Heart right ventricle (tissue), 16 donors: ENCODE measurements around the gene GGA2. TPM values are rescaled to one million over a fixed set of nuclear protein-coding genes. Genes with fewer than 3 reads are reported as not detected.
"Not testable (repeated sequence)": the region's sequence is repeated elsewhere in the genome, so short reads cannot be mapped to it uniquely, and the experiment has no call there.

Experiments used
- ATAC-seq, 8 donors: fragments of 200-7000 bp; cut with Tn5 transposase; one replicate each; pipeline ENCODE4 v1.9.1; 2020; ENCODE audit warnings: mild to moderate bottlenecking in 8 of 8, moderate library complexity in 8 of 8, moderate number of reproducible peaks in 1 of 8
- DNase-seq, 2 donors: peaks; one replicate each; pipeline ENCODE4 v3.0.0-alpha.2; 2020
- H3K27ac ChIP-seq, 10 donors: fragments of 200-600 bp; sonication (generic) in 2 of 10; one replicate each; pipeline versions ENCODE4 v1.5.0 to v1.8.0; 2020 to 2022; ENCODE audit warnings: mild to moderate bottlenecking in 3 of 10
- H3K27me3 ChIP-seq, 7 donors: fragments of 200-600 bp; one replicate each; pipeline ENCODE4 v1.8.0; 2021 to 2022; ENCODE audit warnings: mild to moderate bottlenecking in 2 of 7
- H3K36me3 ChIP-seq, 9 donors: fragments of 200-600 bp; sonication (generic) in 1 of 9; one replicate each; pipeline versions ENCODE4 v1.5.0 to v1.8.0; 2020 to 2022; ENCODE audit warnings: mild to moderate bottlenecking in 2 of 9
- H3K4me1 ChIP-seq, 9 donors: fragments of 200-600 bp; sonication (generic) in 1 of 9; one replicate each; pipeline versions ENCODE4 v1.5.0 to v1.8.0; 2020 to 2022; ENCODE audit warnings: mild to moderate bottlenecking in 4 of 9
- H3K4me3 ChIP-seq, 10 donors: fragments of 200-600 bp; sonication (generic) in 2 of 10; one replicate each; pipeline versions ENCODE4 v1.5.0 to v1.8.0; 2020 to 2022; ENCODE audit warnings: mild to moderate bottlenecking in 7 of 10, moderate library complexity in 2 of 10
- H3K9me3 ChIP-seq, 11 donors: fragments of 200-600 bp in 10 of 11; sonication (generic) in 2 of 11; one replicate each; pipeline versions ENCODE4 v1.5.0 to v1.8.0; 2013 to 2022; ENCODE audit warnings: mild to moderate bottlenecking in 2 of 11, control low read depth in 1 of 11, moderate library complexity in 1 of 11
- CTCF ChIP-seq, 9 donors: fragments of 200-600 bp; sonication (generic) in 2 of 9; IDR thresholded peaks; one replicate each; pipeline versions ENCODE4 v1.5.0 to v1.8.0; 2021 to 2022; ENCODE audit warnings: antibody characterized with exemption in 9 of 9, mild to moderate bottlenecking in 5 of 9, moderate library complexity in 1 of 9
- WGBS, 2 donors: extraction: QIAGEN DNeasy Blood & Tissue Kit; methylation state at CpG; one replicate each; pipeline ENCODE4 v1.1.7; 2013; ENCODE audit warnings: inconsistent platforms in 1 of 2; 5-methylcytosine and 5-hydroxymethylcytosine counted together
- intact Hi-C, 10 donors: fragments of 100-400 bp; cut with DNase I; formaldehyde crosslinking; loops; one replicate each; pipeline versions ENCODE4 v1.11.1 to v1.14.2; 2022
- polyA plus RNA-seq, 2 donors: library from polyadenylated mRNA; stranded (reverse); fragments of 200-250 nt; gene quantifications; one replicate each; pipeline ENCODE4 v1.2.3, GENCODE V29; 2013
- total RNA-seq, 10 donors: library from RNA; stranded (reverse); fragmentation: NEBNext Ultra II Directional in 3 of 10; extraction: Animal tissue kit (Norgen Biotek cat#: 25700) in 3 of 10; gene quantifications; one replicate each; pipeline versions ENCODE4 v1.2.1 to v1.2.4, GENCODE V29; 2021 to 2023
- donor health status: Arrhythmogenic right ventricular cardiomyopathy.
- donor health status: ischemic (EF 13 %, LVEDD 7.1; RV severe dilation, severe dysfunction).
- donor health status: healthy with polysubstance abuse.
- donor health status: DM: no; HTN: yes; CAD: no.
- donor health status: DM: no; HTN: no; CAD: no.
- donor health status: ischemic (EF 25% LVEDD 6.9; RV normal size, moderate dysfunction).
- donor health status: ischemic (EF 25% LVEDD 5.7; RV mildly dilated, moderate dysfunction).
- donor health status: healthy.
- donor health status: DM: yes; HTN: yes; CAD: no.
- donor health status: Ischemic cardiomyopathy.
- donor health status: ischemic (EF 35%, LVEDD 5.7; RV mildly dilated, moderate dysfunction).
- donor health status: nonischemic (EF 11% LVEDD 7.7; RV severe dilation, severe dysfunction).
- donor health status: DM: yes; HTN: yes; CAD: no.
- donor health status: PGD.
- donor health status: ischemic (EF 29% LVEDD 5.4; RV normal size, mild dysfunction).
- donor health status: nonischemic (EF 23%, LVEDD 6.1; RV moderate dilation, normal function).

The GGA2 gene
- total and polyA plus RNA-seq, 12 donors: 12.2 to 52.9 (median 38.6) TPM

- 90 to 92% methylated on average over 2 of the region's 2 CpGs for WGBS, 2 donors
- intact Hi-C loops: no loop called here
Measured at GRCh38 chr16:23485257-23485614, 25.1 kb downstream of the GGA2 start.

GRCh38 chr16:23484510-23485256, 25.6 kb downstream of the GGA2 start:
- intact Hi-C loops: no loop called here
- peak in 1 of 8 donors; percentile 13 for ATAC-seq
- H3K4me1 ChIP-seq: peaks cover 0 to 10% (median 0%) of the 10 kb centered on the region in 9 donors
- peaks cover 1 to 100% (median 76%) of the 10 kb centered on the region in 9 donors for H3K36me3 ChIP-seq
- no peaks in the 10 kb centered on the region for H3K27me3 ChIP-seq
- no peak for DNase-seq
- H3K9me3 ChIP-seq: no peaks in the 10 kb centered on the region
- 77 to 88% methylated on average over 8 of the region's 8 CpGs for WGBS, 2 donors
- no peak overlapping the region for H3K4me3 ChIP-seq
- no peak for TF ChIP-seq CTCF (IDR thresholded peaks at IDR 0.05)
- H3K27ac ChIP-seq: no peak overlapping the region

More at GRCh38 chr16:23485257-23485614, 25.1 kb downstream of the GGA2 start:
- no peak for TF ChIP-seq CTCF (IDR thresholded peaks at IDR 0.05)
- no peaks in the 10 kb centered on the region for H3K27me3 ChIP-seq
- ATAC-seq: no peak
- H3K36me3 ChIP-seq: peaks cover 0 to 100% (median 70%) of the 10 kb centered on the region in 9 donors
- peaks cover 0 to 10% (median 0%) of the 10 kb centered on the region in 9 donors for H3K4me1 ChIP-seq
- H3K27ac ChIP-seq: no peak overlapping the region
- no peak overlapping the region for H3K4me3 ChIP-seq
- no peaks in the 10 kb centered on the region for H3K9me3 ChIP-seq
- DNase-seq: no peak

- Histone ChIP-seq H3K27ac (peak overlapping the region in 1 of 10 donors; percentile 62), H3K4me1 (peaks cover 0 to 10% (median 0%) of the 10 kb centered on the region in 9 donors), H3K36me3 (peaks cover 5 to 100% (median 84%) of the 10 kb centered on the region in 9 donors)
- H3K4me3 ChIP-seq, DNase-seq, H3K9me3 ChIP-seq, H3K27me3 ChIP-seq, intact Hi-C loops, ATAC-seq: not testable (repeated sequence)
- 94 to 95% methylated on average over 8 of the region's 8 CpGs for WGBS, 2 donors
Measured at GRCh38 chr16:23483492-23483891, 26.8 kb downstream of the GGA2 start.

- DNase-seq (no peak), ATAC-seq (peak in 2 of 8 donors; percentile 31 to 41)
- Histone ChIP-seq H3K4me1 (peaks cover 0 to 10% (median 0%) of the 10 kb centered on the region in 9 donors), H3K36me3 (peaks cover 5 to 100% (median 82%) of the 10 kb centered on the region in 9 donors), H3K9me3 (no peaks in the 10 kb centered on the region), H3K27me3 (no peaks in the 10 kb centered on the region), H3K4me3 (no peak overlapping the region), H3K27ac (peak overlapping the region in 1 of 10 donors; percentile 62)
- TF ChIP-seq CTCF (IDR thresholded peaks at IDR 0.05): no peak
- intact Hi-C loops: no loop called here
- 91 to 93% methylated on average over 14 of the region's 14 CpGs for WGBS, 2 donors
Measured at GRCh38 chr16:23482778-23483177, 27.5 kb downstream of the GGA2 start.

GRCh38 chr16:23480257-23480656, 30.0 kb downstream of the GGA2 start:
- WGBS, 2 donors: 81 to 87% methylated on average over 4 of the region's 4 CpGs
- ATAC-seq: no peak
- no peaks in the 10 kb centered on the region for H3K9me3 ChIP-seq
- no peak overlapping the region for H3K4me3 ChIP-seq
- H3K4me1 ChIP-seq: peaks cover 0 to 10% (median 0%) of the 10 kb centered on the region in 9 donors
- H3K36me3 ChIP-seq: peaks cover 5 to 100% (median 69%) of the 10 kb centered on the region in 9 donors
- DNase-seq: no peak
- H3K27me3 ChIP-seq: no peaks in the 10 kb centered on the region
- intact Hi-C loops: no loop called here
- H3K27ac ChIP-seq: no peak overlapping the region
- no peak for TF ChIP-seq CTCF (IDR thresholded peaks at IDR 0.05)
